HG02943 (cell line): ENCODE results near the gene POU2AF3.
"Not testable (repeated sequence)": the region's sequence is repeated elsewhere in the genome, so short reads cannot be mapped to it uniquely, and the experiment has no call there.

Experiments
- ATAC-seq: cut with Tn5 transposase; IDR thresholded peaks from one replicate; pipeline ENCODE4 v1.9.1; 2021; ENCODE audit warnings: mild to moderate bottlenecking, low read depth, moderate library complexity; ENCODE audit not compliant: unreplicated experiment

POU2AF3 gene

DNA sequence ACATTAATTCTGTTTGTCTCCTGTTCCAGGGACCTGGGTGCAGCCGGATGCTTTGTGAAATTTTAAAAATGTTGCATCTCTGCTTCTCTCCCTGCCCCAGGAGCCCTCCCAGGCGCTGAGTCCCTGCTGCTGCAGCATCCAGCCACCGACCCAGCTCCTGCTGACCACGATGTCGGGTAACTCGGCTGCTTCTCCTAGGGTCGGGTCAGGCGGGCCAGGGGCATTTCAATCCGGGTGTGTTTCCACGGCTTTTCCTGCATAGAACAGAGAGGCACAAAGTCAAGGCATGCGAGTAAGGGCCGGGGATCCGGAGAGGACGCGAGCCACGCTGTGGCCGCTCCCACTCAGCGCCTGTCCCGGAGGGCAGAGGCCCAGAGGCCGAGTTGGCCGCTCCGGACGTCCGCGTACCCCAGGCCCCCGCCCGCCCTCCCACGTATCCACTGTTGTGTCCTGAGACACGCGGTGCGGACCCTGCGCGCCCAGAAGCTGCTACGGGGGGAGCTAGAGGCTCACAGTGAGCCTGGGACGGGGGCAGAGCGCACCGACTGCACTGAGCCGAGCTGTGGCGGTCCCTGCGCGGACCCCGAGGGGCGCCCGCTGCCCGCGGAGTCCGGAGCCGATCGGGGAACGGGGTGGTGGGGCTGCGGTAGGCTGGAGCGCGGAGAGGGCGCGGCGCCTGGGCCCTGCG lies at the start of gene POU2AF3:
Gene POU2AF3, plus strand, starts transcription at position 134 of the 688 bp plus-strand sequence. Its CDS starts 36 bp downstream, at position 170.
- ATAC-seq = peak; percentile 22

GRCh38 chr11:111250936-111251335 lies 47.4 kb upstream of the POU2AF3 start:
- ATAC-seq = no peak

DNA sequence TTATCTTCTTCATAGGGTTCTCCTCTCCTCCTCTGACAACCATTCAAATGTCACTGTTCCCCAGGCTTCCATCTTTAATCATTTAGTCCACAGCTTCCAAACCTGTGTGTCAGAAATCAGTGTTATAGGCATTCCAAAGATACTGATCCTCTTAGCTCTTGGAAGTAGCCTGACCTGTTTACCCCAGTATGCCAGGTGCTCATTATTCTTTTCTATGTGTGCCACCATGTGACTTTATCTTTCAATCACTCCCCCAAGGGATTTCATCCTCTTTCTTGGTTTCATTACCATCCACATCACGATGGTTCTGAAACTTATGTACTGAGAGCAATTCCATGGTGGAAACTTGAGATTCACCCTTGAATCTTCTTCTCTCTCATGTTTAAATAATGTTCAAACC lies 45.2 kb upstream of the POU2AF3 start:
- no peak for ATAC-seq

- ATAC-seq = no peak
Measured at GRCh38 chr11:111253630-111254029, 44.7 kb upstream of the POU2AF3 start.

DNA sequence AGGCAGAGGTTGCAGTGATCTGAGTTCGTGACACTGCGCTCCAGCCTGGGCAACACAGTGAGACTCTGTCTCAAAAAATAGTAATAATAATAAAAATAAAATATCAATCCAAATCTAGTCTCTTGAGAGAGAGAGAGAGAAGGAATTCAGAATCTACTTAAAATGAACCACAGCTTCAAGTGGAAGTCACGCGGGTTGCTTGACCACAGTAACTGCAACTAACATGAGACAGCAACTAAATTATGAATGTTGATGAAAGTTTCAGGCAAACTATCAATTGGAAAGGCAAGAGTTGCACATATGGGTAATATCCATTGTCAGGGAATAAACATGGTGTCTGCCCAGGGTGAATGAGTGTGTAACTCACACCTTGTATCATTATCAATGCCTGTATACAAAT lies 40.3 kb upstream of the POU2AF3 start:
- no peak for ATAC-seq

DNA sequence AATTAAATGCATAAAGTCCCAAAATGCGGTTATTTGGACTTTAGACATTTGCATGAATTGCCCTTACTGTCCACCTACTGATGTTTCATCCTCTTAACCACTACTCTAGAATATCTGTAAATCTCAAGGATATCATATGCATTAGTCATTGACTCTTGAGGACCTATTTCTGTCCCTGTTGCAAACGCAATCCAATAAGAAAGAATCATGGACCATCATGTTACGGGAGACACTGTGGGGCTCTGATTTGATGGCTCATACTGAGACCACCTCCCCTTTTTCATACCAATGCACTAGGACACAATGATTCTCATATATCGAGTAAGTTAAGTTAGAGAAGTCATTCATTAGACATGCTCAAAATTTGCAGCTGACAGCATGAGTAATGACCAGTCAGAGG lies 38.5 kb upstream of the POU2AF3 start:
- ATAC-seq = no peak

DNA sequence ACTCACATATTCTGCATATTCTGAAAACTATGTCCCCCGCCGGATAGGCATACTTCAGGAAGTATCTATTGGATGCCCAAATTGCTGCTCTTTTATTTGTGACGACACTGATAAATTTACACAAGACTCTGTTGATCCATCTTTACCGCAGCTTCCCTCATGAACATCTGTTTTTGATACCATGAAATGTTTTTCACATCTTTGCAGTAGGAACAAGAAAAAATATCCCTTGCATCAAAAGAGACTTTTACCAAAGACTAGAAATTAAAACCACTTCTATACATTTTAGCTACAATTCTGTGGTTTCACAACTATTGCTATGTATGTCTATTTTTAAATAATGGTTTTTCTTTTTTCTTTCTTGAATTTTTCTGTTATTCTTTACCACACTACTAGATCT lies 37.5 kb upstream of the POU2AF3 start:
- no peak for ATAC-seq

- no peak for ATAC-seq
Measured at GRCh38 chr11:111264646-111265045, 33.7 kb upstream of the POU2AF3 start.

DNA sequence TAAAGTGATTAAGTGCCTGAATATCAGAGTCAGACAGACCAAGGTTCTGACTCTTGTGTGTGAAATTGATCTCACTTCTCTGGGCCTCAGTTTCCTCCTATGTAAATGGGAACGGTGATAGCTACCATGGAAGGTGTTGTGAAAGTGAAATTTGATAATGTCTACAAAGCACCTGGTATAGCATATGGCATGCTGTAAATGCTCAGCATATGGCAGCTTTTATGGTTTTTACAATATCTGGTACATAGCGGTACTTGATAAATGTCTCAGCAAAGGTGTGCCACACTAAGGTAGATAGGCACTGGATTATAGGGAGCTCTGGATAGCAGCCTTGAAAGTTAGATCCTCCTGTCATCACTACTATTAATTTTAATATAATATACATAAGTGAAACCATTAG lies 32.9 kb upstream of the POU2AF3 start:
- ATAC-seq = no peak

GRCh38 chr11:111268303-111268702 lies 30.0 kb upstream of the POU2AF3 start:
- ATAC-seq = not testable (repeated sequence)

GRCh38 chr11:111269146-111269868 lies 29.0 kb upstream of the POU2AF3 start:
- ATAC-seq = no peak

- ATAC-seq = no peak
Measured at GRCh38 chr11:111272420-111272819, 25.9 kb upstream of the POU2AF3 start.

DNA sequence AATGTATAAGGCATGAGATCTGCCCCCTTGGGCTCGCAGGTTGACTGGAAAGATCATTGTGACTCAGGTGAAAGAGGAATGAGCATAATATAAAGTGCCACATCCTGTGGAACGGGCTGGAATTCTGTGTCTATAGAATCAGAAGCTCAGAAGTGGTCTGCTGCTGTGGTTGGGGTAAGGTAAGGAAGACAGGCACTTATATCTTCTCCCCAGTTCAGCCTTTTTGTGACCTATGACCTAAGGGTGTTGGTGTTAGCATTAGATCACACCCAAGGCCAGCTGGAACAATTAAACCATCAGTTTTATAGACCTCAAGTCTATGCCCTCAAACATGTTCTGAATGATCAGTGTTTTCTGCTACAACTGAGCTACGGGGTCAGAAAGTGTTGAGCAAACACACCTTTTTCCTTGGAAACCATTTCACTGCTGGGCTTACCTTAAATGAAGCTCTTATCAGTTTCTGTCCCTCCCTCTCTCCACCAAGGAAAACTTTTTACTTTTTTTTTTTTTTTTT lies 15.7 kb upstream of the POU2AF3 start:
- no peak for ATAC-seq

DNA sequence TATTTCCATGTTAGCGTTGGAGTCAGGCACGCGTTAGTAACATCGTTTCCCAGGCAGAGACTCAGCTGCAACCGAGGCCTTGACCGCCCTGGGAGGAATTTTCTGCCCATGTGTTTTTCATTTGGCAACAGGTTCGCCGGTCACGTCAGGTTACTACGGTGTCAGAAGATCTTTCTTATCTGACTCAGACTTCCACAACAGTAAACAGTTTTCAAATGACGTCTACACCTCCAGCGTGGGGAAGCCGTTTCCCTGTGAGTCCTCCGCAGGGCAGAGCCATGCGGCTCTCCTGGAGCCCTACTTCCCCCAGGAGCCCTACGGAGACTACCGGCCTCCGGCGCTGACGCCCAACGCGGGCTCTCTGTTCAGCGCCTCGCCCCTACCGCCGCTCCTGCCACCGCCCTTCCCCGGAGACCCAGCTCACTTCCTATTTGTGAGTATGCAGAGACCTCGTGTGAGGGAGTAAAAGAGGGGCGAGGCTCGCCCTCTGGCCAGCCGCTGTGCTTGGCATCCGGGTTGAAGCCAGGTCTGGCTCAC lies 14.3 kb upstream of the POU2AF3 start:
- no peak for ATAC-seq

GRCh38 chr11:111285189-111286091 lies 12.9 kb upstream of the POU2AF3 start:
- no peak for ATAC-seq

- ATAC-seq = no peak
Measured at GRCh38 chr11:111291764-111292163, 6.6 kb upstream of the POU2AF3 start.

GRCh38 chr11:111292408-111292807 lies 5.9 kb upstream of the POU2AF3 start:
- ATAC-seq = not testable (repeated sequence)

DNA sequence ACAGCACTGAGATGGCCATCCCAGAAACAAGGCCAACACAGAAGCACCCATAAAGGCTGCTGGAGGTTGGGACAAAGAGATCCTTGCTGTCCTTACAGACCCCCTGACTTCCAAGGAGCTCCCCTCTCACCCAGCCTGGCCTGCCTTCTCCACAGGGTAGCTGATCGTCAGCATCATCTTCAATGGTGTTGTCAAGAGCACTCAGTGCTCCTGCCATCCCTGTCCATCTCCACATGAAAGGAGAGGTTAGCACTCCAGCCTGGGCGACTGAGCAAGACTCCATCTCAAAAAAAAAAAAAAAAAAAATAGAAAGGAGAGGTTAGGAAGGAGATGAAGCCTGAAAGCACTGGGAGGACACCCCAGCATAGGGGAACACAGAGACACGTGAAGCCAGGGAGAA lies 2.1 kb upstream of the POU2AF3 start:
- no peak for ATAC-seq

GRCh38 chr11:111297696-111298095 lies 650 bp upstream of the POU2AF3 start:
- ATAC-seq = no peak
